ENCODE results near the gene MSANTD1.

Gene MSANTD1

DNA sequence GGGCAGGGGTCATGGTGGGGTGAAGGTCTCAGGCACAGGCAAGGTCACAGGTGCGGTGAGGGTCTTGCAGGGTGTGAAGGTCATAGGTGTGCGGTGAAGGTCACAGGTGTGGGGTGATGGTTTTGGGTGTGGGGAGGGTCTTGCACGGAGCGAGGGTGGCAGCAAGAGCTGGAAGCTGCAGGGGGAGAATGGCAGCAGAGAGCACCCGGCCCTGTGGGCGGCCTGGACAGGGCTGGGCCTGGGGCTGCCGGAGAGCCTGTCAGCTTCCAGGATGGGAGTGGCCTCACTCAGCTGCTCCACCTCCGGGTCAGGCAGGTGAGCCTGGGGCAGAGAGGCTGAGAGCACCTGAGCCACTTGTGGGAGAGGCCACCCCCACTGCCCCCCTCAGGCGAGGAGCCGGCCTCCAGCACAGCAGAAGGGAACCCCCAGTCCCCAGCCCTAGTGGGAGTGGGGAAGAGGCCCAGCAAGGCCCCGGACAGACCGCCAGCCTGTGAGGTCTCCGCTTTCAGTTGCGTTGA lies 1.5 kb downstream of the MSANTD1 start:
- no peak for DNase-seq

DNA sequence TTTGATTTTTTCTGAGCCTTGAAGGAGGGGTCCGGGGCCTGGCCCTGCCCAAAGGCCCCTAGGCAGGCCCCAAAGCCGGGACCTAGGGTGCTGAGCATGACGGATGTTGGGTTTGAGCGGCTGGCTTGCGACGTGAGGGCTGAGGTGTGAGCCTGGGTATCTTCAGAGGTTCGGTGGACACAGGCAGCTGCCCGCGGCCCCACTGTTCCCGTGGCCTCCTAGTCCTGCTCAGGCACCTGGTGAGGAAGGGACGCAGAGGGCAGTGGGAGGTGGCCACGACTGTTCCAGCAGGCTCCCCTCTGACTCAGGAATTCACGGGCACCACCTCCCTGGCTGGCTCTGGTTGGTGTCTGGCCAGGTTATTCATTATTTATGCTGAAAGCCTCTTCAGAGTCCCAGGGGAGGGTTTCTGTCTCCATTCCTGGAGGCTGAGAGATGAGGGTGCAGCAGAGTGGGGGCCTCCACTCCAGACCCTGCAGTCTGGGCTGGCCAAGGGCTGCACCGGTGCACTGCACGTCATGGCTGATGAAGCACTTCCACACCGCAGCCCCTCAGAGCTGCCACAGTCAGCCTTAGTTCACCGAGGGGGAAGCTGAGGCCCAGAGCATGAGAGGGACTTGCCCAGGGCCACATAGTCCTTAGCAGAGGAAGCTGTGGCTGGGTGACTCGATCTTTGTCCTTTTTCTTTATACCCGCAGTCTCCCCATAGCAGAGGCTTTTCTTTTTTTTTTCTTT lies 2.2 kb downstream of the MSANTD1 start:
- DNase-seq: peak in 1 of 2 experiments; percentile 18

DNA sequence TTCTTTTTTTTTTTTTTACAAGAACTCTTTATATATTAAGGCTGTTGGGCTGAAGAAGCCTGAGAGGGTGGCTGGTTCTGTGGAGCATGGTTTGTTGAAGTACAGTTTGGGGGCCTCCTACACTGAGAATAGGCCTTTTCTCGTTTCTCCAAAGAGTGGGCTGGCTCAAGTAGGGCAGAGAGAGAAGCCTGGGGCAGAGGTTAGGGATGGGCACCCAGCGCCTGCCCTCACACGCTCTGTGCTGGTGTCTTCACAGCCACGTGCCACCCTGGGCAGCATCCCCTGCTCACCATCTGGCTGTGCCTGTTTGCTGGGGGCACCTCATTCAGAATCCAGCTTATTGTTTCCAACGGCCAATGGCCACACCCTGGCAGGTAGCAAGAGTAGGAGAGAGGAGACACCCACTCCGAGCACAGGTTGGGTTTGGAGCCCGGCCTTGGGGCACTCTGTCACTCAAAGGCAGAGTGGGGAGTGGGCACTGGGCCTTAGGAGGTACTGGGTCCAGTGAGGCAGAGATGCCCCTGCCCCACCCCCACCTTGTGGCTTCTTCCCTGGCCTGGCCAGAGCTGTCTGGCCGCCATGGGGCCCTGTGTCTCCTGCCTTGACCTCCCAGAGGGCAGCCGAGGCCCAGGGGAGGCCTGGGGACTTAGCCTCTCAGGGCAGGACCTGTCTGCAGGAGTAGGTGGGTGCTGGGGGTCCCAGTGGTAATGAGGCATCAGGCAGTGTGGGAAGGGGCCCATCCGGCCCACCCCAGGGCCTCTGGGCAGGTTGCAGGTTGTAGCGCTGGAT lies 2.9 kb downstream of the MSANTD1 start:
- DNase-seq: no peak

DNA sequence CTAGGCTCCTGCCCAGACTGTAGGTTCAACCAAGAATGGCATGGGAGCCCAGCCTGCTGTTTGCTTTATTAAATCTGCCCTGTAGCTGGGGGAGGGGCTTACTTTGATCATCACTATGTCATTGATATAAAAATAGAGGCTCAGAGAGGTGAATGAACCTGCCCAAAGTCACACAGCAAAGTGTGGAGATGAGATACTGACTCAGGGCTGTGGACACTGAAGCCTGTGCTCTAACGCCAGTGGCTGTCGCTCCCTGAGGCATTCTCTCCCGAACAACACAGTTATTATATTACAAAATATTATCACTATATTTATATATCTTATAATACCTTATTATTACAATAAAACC lies 3.5 kb downstream of the MSANTD1 start:
- no peak for DNase-seq

DNA sequence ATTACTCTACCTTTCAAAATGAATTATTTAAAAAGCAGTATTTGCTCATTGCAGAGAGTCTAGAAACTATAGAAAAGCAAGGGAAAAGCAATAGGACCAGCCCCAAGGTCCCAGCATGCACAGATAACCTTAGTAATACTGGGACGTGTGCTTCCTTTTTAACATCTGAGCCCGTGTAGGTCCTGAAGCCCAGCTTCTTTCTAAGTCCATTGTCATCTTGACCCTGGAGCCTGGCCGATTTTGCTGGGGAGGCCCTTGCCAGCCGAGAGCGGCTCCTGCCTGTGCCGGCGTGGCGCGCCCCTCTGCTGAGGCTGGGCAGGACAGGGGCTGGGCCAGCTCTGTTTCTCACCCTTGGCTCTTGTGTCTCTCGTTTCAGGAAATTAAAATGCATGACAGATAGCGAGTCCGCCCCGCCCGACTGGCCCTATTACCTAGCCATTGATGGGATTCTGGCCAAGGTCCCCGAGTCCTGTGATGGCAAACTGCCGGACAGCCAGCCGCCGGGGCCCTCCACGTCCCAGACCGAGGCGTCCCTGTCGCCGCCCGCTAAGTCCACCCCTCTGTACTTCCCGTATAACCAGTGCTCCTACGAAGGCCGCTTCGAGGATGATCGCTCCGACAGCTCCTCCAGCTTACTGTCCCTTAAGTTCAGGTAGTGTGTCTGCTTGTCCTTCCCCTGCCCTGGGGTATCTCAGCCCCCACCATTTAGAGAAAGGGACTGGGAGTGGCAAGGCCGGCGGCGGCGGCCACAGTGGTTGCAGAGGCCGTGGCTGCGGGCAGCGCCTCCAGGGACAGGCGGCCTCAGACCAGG lies 4.1 kb downstream of the MSANTD1 start:
- no peak for DNase-seq

DNA sequence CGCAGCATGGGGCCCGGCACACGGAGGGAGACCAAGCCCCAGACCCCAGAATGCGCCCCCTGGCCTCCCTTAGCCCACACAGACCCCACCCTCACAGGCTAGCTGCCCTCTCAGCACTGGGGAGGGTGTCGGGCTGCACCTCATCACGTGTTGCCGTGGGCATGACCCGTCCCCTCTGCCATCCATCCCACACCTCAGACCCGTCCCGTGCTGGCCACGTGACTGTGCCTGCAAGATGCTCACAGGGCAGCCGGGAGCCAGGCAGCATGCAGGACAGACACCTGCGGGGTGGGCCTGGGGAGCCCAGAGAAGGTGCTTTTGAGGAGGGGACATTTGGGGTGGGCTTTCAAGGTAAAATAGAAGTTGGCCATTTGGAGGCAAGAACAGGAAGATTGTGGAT lies 4.8 kb downstream of the MSANTD1 start:
- no peak for DNase-seq

DNA sequence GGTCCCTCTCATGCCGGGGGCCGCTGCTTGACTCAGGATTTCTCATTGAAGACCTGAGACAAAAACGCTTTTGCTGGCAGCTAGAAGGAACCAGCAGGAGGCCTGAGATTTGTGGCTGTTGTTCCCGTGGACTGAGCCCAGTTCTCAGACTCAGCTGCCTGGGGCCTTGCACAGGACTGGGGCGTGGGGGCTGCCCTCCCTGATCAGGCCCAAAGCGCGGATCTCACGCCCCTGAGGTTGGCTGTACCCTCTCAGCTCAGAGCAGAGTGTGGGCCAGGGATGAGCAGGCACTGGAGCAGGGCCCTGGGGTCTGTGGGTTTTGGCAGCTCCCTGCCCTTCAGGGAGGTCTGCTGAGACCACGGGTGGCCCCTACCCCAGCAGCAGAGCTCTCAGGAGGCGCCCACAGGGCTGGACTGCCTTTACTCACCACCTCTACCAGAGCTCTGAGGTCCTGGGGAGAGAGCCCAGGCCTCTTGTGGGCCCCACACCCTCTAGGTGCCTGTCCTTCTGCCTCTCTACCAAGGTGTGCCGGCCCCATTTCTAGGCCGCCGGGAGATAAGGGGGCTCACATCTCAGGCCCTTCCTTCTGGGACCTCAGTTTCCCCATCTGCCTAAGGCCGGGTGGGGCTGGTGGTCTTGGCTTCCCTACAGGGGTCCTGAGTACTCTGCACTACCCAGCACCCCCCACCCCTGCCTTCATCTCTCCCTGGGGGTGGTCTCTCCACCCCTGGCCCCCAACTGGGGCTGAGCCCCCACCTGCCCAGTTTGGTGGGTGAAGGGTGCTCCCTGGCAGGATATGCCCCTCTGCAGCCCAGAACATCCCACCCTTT lies 5.6 kb downstream of the MSANTD1 start:
- no peak for DNase-seq

DNA sequence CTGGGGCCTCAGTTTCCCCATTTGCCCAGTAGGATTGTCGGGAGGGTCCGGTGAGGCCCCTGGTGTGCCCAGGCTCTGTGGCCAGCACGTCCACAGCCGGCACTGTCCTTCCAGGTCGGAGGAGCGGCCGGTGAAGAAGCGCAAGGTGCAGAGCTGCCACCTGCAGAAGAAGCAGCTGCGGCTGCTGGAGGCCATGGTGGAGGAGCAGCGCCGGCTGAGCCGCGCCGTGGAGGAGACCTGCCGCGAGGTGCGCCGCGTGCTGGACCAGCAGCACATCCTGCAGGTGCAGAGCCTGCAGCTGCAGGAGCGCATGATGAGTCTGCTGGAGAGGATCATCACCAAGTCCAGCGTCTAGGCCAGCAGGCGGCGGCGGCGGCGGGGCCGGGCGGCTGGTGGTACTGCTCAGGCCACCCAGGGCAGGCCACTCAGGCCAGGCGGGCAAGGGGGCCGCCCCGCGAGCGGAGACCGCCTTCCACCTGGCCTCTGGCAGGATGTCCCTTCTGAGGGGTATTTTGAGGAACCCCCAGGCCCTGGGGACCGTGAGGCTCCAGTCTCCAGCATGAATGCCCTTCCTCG lies 6.7 kb downstream of the MSANTD1 start:
- no peak for DNase-seq

DNA sequence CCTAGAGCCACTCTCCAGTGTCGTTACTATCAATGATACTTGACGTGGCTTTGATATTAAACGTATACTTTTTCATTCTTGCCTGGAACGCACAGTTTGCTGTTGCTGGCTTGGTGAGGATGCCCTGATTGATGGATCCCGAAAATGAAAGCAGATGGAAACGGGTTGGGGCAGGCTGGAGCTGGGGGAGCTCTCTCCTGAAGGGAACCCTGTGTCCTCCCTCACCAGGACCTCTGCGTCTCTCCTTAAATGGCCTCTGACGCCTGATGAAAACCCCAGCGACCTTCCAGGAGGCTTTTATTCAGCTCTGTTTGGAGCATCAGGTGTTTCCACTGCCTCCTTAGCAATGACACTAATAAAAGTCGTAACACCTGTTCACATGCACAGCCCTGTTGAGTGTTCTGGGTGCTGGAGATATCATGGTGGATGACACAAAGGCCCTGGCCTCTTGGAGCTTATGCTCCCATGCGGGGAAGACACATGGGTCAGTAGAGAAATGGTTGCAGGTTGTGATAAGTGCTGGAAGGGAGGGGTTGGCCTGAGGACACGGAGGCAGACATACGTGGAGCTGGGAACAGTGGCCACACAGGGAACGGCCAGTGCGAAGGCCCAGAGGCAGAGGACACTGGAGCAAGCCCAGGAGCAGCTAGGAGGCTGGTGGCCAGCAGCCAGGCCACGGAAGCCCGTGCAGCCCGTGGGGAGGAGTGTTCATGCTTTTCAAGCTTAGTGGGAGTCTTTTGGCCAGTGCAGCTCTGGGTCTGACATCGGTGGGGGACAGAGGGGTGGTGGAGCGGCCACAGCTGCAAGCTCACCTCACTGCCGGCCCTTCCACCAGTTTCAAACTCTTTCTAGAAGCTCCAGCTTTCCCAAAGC lies 7.5 kb downstream of the MSANTD1 start:
- no peak for DNase-seq

DNA sequence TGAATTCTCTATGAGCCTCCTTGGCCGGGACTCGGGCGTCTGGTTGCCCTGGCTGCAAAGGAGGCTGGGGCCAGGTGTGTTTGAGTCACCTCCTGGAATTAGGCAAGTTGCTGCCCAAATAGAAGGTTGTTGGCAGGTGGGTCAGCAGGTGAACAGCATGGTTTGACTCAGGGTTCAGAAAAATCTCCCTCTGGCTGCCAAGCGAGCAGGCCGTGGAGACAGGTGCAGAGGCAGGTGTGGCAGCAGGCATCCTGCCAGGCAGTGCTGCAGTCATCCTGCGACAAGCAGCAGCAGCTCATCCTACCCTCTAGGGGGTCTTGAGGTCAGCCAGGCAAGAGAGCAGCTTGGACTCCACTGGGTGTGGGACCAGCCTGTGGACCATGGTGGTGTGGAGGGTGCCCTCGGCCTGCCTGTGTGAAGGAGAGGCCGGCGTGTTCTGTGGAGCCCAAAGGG lies 8.2 kb downstream of the MSANTD1 start:
- DNase-seq: no peak

DNA sequence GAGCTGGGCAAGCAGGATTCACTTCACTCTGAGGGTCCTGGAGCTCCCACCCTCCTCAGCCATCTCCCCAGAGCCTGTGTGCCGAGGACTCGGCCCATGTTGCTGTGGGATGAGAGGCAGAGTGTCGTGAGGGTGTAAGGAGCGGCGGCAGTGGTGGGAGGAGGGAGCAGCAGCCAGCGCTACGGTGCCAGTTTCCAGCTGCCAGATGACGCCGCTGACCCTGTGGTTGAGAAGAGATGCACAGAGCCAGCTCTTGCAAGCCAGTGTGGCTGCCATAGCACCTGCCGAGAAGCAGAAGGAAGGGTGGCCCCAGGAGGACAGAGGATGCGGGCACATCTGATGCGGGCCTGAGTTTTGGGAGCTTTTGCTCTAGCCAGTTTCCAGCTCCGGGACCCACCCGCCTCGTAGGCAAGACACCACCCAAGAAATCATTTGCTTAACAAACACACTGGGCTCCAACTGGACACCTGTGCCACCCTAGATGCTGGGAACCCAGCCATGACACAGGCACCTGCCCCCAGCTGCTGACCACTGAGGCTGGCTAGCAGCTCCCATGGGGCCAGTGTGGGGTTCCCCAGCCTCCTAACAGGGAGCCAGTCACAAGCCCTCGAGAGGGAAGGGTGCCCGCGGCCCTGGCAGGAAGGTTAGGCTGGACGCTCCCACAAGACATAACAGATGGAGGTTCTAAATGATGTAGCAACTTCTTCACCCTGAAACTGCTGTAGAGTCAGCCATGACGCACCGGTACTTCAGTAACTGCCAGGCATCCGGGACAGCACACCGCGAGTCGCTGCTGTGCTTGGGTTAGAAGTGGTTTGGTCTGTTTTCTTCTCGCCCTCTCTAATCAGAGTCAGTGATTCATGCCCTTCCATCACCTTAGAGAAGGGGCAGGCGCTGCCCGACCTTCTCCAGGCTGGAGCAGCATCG lies 8.9 kb downstream of the MSANTD1 start:
- DNase-seq: no peak

DNA sequence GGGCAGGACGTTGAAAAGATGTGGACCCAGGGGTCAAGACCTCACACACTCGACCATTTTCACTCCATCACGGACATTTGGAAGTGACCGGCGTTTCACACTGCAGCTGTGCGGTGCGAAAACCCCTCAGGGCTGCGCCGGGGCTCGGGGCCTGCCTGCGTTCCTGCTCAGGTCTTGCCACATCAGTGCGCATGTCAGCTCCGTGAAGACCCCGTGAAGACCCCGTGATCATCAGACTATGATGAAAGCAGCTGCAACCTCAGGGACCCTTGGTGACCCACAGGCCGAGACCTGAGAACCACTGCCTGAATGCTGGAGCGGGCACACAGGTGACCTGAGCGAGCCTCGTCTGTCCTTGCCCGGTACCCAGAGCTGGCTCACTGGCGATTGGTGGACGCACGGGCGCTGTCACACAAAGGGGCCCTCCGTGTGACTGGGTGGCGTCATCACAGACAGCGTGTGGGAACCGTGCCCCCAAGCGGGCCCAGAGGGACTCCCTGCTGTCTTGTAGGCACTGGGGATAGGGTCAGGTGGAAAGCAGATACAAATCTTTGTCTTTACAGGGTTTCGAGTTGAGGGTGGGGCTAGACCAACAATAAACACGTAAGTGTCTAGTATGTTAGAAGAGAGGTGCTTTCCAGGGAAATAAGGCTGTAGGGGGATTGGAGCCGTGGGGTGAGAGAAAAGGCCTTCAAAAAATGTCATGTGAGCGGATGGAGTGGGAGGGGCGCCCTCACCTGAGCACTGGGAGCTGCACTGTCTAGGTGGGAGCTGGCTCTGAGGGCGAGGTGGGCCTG lies 12.7 kb downstream of the MSANTD1 start:
- DNase-seq: no peak

DNA sequence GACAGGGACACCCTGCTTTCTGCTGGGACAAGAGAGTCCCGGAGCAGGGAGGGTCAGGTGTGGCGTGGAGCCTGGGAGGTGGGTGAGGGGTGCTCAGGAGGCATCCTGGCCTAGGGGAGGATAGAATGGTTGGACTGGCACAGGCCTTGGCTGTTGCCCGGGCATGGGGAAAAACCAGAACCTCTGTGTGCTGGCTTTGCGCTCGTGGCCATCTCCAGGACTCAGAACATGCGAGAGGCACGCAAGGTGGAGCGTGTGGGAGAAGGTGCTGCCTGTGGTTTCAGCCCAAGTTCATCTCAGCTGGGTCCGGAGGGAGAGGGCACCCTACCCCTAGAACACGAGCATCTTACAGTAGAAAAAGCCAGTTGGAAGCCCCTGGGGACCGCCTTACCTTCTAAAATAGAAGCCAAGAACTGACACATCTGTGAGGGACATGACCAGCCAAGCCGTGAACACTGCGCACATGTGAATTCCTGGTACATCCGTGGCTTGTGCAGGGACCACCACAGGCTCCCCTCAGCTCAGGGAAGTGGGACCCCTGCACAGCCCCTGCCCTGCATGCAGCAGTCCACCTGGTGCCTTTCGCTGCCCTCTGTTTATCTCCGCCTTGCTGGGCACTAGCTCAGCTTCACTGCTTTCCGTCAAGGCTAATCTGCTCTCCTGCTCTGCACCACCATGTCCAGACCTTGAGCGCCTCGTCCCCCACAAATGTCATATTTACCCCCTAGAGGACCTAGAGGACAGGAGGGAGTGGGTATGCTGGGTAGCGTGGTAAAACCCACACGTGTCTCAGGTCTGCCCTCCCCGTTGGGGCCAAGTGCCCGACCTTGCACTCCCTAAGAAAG lies 13.5 kb downstream of the MSANTD1 start:
- DNase-seq: no peak

DNA sequence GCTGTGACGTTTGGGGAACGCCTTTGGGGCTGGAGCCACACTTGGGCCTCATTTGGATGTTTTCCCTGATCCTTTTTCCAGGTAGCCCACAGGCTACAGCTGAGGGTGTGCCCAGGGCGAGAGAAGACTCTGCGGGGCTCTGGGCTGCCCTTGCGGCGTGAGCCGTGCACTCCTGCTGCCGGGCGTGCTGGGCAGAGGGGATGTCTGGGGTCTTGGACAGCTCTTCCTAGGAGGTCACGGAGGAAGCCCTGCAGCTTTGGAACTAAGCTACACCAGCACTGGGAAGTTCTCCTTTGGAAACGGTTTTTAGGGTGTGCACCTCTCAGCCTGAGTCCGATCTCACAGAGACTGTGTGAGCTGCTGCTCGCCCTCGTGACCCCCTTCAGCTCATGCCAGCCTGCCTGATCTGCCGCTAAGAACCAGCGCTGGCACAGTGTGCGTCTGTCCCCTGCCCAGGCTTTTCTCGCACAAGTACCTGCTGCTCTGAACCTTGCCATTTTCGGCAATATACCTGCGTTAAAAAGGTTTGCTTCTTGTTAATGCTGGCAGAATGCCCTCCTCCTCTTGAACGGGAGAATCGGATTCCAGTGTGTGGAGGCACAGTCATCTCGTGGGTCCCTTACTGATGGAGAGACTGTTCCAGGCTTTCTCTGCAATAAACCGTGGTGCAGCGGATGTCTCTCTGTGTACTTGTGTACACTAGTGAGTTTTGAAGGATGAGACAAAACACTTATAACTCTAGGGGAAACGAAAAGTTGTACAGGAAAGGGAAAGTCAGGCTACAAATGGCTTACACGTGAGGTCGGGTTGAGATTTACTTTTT lies 14.3 kb downstream of the MSANTD1 start:
- no peak for DNase-seq

DNA sequence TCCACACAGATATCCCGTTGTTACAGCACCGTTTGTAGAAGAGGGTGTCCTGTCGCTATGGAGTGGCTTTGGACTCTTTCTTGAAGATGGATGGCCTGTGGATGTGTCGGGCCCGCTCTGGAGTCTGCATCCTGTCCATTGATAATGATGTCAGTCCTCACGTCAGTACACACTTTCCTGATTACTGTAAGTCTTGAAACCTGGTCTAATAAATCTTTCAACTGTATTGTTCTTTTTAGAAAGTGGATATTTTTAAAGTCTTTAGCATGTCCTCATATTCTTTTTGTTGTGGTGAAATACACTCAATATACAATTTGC lies 14.9 kb downstream of the MSANTD1 start:
- DNase-seq: no peak

DNA sequence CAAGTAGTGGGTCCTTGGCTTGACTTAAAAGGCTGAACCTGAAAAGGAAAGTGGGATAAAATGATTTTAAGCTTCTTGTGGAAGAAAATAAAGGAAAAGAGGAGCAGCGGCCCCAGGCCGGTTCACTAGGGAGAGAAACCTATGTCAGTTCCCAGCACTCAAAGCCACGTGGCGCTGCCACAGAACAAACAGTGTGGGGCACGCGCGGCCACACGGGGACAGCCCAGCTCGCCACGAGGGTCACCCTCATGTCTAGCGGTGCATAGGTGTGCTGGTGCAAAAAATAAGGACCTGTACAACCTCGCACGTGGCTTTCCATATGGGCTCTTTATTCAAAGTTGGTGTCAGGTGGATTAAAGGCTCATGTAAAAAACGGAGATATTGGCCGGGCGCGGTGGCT lies 17.1 kb downstream of the MSANTD1 start:
- DNase-seq: no peak

All from NCI-H524 (cell line).